ENCODE data around the gene RAX. TPM values are rescaled to one million over a fixed set of nuclear protein-coding genes. Genes with fewer than 3 reads are reported as not detected.

The RAX gene
- total RNA-seq, 1 donor from 2014 or later: not detected

Other genes with a start within 250 kb of the RAX start
- gene SEC11C, start 133.6 kb downstream of the RAX start, total RNA-seq: 22.7 TPM
- gene GRP, start 53.3 kb downstream of the RAX start, total RNA-seq: not detected
- not detected for gene CPLX4, start 45.2 kb upstream of the RAX start, total RNA-seq
- 63.1 TPM for gene LMAN1, start 85.8 kb upstream of the RAX start, total RNA-seq